Fibroblast of skin of right quadriceps (primary cell): ENCODE measurements around the gene ELOVL3.

Experiments used
- DNase-seq: peaks from one replicate; pipeline ENCODE4 v3.0.0-alpha.2; 2013

The ELOVL3 gene

DNA sequence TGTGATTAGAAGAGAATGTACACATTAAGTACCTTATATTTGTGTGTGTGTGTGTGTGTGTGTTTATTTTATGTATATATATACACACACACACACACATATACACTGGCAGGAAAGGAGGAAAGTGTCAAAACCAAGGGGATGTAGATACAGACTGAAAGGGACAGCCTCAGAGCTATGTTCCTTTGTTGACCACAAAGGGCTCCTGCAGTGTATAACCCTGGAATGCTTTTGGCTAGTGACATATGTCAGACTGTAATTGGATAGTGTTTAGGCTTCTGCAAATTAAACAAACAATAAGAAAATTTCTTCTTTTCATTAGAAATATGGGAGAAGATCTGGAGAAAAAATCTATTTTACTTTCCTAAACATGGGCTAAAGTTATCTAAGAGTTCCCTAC, 35.1 kb downstream of the ELOVL3 start:
- DNase-seq: no peak

DNA sequence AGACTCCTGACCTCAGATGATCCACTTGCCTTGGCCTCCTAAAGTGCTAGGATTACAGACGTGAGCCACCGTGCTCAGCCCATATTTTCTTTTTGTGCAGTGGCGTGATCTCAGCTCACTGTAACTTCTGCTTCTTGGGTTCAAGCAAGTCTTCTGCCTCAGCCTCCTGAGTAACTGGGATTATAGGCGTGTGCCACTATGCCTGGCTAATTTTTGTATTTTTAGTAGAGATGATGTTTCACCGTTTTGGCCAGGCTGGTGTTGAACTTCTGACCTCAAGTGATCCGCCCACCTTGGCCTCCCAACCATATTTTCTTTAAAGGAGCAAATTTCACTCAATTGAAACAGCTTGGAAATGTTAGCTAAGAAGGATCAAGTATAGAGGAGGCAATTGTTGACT, 35.7 kb downstream of the ELOVL3 start:
- DNase-seq: no peak

DNA sequence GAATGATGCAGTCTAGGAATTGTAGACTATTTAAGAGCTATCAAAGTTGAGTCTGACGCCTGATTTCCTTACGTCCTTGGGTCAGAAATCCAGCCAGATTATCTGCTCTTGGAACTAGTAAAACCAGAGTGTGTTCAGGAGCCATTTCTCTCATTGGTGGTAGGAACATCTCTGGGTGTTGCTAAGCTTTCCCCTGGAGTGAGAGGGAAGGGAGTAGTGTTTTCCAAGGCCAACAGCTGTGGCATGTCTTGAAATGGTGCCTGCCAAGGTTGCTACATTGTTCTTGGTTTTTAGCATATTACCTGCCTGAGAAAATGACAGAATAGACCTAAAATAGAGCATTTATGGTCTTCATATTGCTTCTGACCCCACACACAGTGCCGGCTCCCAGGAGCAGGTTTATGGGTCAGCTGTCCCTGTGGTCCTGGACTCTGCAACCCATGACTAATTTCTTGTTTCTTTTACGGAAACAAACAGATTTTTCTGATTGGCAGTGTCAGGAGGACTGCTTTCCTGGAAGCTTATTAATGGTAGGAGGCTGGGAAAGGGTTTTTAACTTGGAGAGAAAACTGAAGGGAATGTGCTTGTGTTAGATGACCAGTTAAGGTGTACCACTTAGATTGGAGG, 36.8 kb downstream of the ELOVL3 start:
- DNase-seq: no peak

- DNase-seq: no peak
Measured at GRCh38 chr10:102264371-102264770, 38.3 kb downstream of the ELOVL3 start.

GRCh38 chr10:102266670-102267069, 40.6 kb downstream of the ELOVL3 start:
- no peak for DNase-seq

DNA sequence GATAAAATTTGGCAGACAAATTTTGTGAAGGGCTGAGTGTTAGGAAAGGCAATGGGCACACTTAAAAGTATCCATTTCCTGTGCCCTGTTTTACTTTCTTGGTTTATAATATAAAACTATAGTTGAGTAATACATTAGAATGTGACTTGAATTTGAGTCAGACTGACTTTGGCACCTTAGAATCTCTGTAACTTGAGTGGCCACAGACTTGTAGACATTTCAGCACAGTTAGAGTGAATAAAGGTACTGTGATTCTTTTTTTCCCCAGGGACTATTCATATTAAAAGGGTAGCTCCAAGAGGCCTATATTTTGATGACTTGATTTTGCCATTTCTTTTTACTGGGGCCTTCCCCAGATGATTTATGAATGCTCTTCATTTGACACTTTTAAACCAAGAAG, 41.6 kb downstream of the ELOVL3 start:
- DNase-seq: peak; percentile 68

DNA sequence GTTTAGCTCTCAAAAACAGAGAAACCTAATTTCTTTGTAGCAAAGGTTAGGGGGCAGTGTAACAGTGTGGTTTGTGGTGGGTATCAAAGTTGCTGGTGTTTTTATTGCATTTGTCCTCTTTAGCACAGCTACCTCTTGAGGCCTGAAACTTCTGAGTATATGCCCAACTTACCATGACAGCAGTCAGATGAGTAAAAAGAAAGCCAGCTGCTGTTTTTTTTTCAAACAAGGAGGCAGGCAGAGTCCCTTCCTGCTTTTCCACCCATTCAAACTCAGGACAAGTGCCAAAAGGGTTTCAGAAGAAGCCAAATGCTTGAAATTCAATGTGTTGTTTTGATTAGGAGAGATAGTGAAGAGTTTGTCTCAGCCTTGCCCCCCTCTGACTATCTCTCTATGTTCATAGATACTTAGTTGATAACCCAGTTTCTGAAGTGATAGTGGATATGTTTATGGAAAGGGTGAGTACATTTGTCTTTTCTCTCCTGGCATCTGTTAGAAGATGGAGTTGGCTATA, 42.3 kb downstream of the ELOVL3 start:
- DNase-seq: peak; percentile 17

- DNase-seq: no peak
Measured at GRCh38 chr10:102269017-102269416, 42.9 kb downstream of the ELOVL3 start.

DNA sequence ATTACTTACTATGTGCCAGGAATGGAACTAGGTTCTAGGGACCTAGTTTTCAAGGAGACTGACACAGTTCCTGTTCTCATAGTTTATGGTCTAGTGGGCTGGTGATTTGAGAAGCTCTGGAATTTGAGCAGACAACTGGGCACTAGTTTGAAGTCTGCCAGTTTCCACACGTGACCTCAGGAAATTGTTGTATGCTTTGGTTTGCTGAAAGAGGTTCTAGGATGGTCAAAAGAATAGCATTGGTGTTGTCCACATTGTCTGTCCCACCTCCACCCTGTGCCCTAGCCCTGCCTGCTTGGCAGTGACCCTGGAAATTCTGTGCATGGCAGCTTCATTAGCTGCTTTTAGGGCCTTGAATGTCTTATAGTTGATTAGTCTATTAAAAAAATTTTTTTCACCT, 48.0 kb downstream of the ELOVL3 start:
- DNase-seq: no peak

DNA sequence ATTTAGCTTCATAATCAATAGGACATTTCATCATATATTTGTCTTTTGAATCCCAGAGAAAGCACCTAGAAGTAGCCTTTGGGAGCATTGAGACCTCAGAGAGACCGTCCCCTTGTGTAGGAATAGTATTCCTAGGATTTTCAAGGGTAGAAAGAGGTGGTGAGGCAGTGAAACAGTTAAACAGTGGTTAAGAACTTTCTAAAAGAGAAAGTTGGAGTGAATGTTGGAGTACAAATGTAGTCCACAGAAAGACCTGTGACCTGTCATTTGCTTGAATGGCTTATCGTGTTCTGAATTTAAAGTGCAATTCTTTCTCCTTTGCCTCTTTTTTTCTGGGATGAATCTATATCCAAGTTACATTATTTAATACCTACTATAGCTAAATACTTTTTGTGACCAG, 49.2 kb downstream of the ELOVL3 start:
- no peak for DNase-seq

DNA sequence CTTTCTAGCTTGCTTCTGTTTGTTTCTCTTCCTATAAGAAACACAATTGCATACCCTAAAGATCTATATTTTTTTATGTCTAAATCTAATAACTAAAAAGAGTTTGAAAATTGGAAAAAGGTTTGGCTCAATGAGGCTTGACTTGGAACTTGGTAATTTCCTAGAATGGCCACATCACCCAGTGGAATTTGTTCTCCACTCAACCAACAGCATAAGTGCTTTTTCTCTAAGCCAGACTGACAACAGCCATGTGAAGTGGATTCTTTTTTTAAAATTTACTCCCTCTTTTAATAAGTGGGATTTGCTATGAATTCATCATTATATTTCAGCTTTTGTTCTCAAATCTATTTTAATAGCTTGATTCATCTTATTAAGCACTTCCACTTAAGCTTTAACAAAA, 53.0 kb downstream of the ELOVL3 start:
- DNase-seq: no peak
